ENCODE results near the gene CD7. TPM values are rescaled to one million over a fixed set of nuclear protein-coding genes. Genes with fewer than 3 reads are reported as not detected.

CD7 gene
- polyA plus RNA-seq, 1 of the 3 experiments (the other 2 are of a cell fraction): 0.07 TPM

- ChIA-PET CTCF (interaction anchor here (0.6 to 15.1 kb wide), 15 partner anchors 13 to 119 kb away, joined by 3 to 184 read pairs (median 5); partner anchors contain the start of genes CD7, CSNK1D, HEXD and OGFOD3), POLR2A (interaction anchor here (0.5 to 1.4 kb wide), 6 partner anchors 15 to 746 kb away, joined by 3 to 10 read pairs (median 3); partner anchors contain the start of gene FAAP100)
- H3K27ac ChIP-seq (ENCODE audit: low read depth in 2 of 2, low read length in 1 of 2): peak overlapping the region; percentile 77 to 84
- H3K4me2 ChIP-seq: peak overlapping the region; percentile 82
- 18% methylated on average over 29 of the region's 36 CpGs for WGBS (ENCODE audit: low lambda C conversion rate)
- H3K27me3 ChIP-seq (ENCODE audit: insufficient read depth): no peaks in the 10 kb centered on the region
- H2AFZ ChIP-seq (ENCODE audit: low read depth): peak overlapping the region; percentile 91
- peaks cover 30% of the 10 kb centered on the region for H3F3A ChIP-seq (replicated peaks; ENCODE audit: insufficient read depth)
- no peaks in the 10 kb centered on the region for H3K36me3 ChIP-seq (replicated peaks in 1 of 2; ENCODE audit: control insufficient read depth in 1 of 2, insufficient read depth in 2 of 2, low read length in 1 of 2)
- H3K4me3 ChIP-seq (ENCODE audit: low read depth in 2 of 2, low read length in 1 of 2): peak overlapping the region; percentile 40 to 52
- H3K79me2 ChIP-seq (ENCODE audit: insufficient read depth): no peaks in the 10 kb centered on the region; the same call in 1 of the 2 replicates
- TF ChIP-seq ELF1 (IDR thresholded peaks at IDR 0.05) (peak; percentile 87), RCOR1 (IDR thresholded peaks at IDR 0.05; ENCODE audit: low read length) (peak; percentile 27; the same call in 1 of the 2 replicates), MXI1 (IDR thresholded peaks at IDR 0.05; ENCODE audit: low read depth, low read length) (no peak), JUND (IDR thresholded peaks at IDR 0.05) (no peak), SMC3 (IDR thresholded peaks at IDR 0.05; ENCODE audit: low read depth, low read length) (no peak), MAX (IDR thresholded peaks at IDR 0.05; ENCODE audit: low read depth) (peak; percentile 66), NFIC (IDR thresholded peaks at IDR 0.05; ENCODE audit: borderline replicate concordance) (peak; percentile 81), EP300 (IDR thresholded peaks at IDR 0.05; ENCODE audit: borderline replicate concordance in 1 of 2, low read depth in 1 of 2, low read length in 1 of 2) (no peak; a peak in 1 of 4 replicates), GATA2 (CRISPR knock-in tag; IDR thresholded peaks at IDR 0.05) (no peak), POLR2AphosphoS5 (IDR thresholded peaks at IDR 0.05; ENCODE audit: low read depth, low read length) (peak; percentile 53), TCF12 (IDR thresholded peaks at IDR 0.05) (peak; percentile 42; the same call in 1 of the 2 replicates), GABPA (IDR thresholded peaks at IDR 0.05; ENCODE audit: low read depth) (peak; percentile 71), NRF1 (IDR thresholded peaks at IDR 0.05; ENCODE audit: low read depth, low read length) (no peak), SIN3A (IDR thresholded peaks at IDR 0.05; ENCODE audit: borderline replicate concordance, low read depth, low read length) (0 out of 2 replicates have a peak, but pooled peaks have one; percentile 23), EZH2phosphoT487 (IDR thresholded peaks at IDR 0.05; ENCODE audit: borderline replicate concordance, low read depth) (no peak), TAF1 (IDR thresholded peaks at IDR 0.05; ENCODE audit: borderline replicate concordance, low read depth, low read length) (0 out of 2 replicates have a peak, but pooled peaks have one; percentile 8), FOXJ3 (CRISPR knock-in tag; IDR thresholded peaks at IDR 0.05) (peak; percentile 53; the same call in 1 of the 2 replicates), USF2 (IDR thresholded peaks at IDR 0.05; ENCODE audit: borderline replicate concordance, low read depth, low read length) (no peak)
- TF ChIP-seq, protein P1, sequence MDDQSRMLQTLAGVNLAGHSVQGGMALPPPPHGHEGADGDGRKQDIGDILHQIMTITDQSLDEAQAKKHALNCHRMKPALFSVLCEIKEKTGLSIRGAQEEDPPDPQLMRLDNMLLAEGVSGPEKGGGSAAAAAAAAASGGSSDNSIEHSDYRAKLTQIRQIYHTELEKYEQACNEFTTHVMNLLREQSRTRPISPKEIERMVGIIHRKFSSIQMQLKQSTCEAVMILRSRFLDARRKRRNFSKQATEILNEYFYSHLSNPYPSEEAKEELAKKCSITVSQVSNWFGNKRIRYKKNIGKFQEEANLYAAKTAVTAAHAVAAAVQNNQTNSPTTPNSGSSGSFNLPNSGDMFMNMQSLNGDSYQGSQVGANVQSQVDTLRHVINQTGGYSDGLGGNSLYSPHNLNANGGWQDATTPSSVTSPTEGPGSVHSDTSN (IDR thresholded peaks at IDR 0.05): peak; percentile 13; the same call in 1 of the 2 replicates
- TF ChIP-seq, protein P2, sequence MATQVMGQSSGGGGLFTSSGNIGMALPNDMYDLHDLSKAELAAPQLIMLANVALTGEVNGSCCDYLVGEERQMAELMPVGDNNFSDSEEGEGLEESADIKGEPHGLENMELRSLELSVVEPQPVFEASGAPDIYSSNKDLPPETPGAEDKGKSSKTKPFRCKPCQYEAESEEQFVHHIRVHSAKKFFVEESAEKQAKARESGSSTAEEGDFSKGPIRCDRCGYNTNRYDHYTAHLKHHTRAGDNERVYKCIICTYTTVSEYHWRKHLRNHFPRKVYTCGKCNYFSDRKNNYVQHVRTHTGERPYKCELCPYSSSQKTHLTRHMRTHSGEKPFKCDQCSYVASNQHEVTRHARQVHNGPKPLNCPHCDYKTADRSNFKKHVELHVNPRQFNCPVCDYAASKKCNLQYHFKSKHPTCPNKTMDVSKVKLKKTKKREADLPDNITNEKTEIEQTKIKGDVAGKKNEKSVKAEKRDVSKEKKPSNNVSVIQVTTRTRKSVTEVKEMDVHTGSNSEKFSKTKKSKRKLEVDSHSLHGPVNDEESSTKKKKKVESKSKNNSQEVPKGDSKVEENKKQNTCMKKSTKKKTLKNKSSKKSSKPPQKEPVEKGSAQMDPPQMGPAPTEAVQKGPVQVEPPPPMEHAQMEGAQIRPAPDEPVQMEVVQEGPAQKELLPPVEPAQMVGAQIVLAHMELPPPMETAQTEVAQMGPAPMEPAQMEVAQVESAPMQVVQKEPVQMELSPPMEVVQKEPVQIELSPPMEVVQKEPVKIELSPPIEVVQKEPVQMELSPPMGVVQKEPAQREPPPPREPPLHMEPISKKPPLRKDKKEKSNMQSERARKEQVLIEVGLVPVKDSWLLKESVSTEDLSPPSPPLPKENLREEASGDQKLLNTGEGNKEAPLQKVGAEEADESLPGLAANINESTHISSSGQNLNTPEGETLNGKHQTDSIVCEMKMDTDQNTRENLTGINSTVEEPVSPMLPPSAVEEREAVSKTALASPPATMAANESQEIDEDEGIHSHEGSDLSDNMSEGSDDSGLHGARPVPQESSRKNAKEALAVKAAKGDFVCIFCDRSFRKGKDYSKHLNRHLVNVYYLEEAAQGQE (IDR thresholded peaks at IDR 0.05; ENCODE audit: low read depth, low read length): no peak
- TF ChIP-seq, protein P3, sequence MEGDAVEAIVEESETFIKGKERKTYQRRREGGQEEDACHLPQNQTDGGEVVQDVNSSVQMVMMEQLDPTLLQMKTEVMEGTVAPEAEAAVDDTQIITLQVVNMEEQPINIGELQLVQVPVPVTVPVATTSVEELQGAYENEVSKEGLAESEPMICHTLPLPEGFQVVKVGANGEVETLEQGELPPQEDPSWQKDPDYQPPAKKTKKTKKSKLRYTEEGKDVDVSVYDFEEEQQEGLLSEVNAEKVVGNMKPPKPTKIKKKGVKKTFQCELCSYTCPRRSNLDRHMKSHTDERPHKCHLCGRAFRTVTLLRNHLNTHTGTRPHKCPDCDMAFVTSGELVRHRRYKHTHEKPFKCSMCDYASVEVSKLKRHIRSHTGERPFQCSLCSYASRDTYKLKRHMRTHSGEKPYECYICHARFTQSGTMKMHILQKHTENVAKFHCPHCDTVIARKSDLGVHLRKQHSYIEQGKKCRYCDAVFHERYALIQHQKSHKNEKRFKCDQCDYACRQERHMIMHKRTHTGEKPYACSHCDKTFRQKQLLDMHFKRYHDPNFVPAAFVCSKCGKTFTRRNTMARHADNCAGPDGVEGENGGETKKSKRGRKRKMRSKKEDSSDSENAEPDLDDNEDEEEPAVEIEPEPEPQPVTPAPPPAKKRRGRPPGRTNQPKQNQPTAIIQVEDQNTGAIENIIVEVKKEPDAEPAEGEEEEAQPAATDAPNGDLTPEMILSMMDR (IDR thresholded peaks at IDR 0.05): peak; percentile 18; the same call in 1 of the 2 replicates
- DNase-seq: peak; percentile 90
- peak overlapping the region; percentile 67 for H3K9ac ChIP-seq
- no peaks in the 10 kb centered on the region for H3K9me2 ChIP-seq
- peaks cover 28 to 37% of the 10 kb centered on the region in 2 experiments; a peak in 3 of 4 replicates for H3K4me1 ChIP-seq (ENCODE audit: control insufficient read depth in 1 of 2, insufficient read depth in 2 of 2, low read depth in 1 of 2, low read length in 1 of 2)
- no peaks in the 10 kb centered on the region for H4K20me1 ChIP-seq (ENCODE audit: insufficient read depth)
- no peaks in the 10 kb centered on the region for H3K9me3 ChIP-seq
Measured at GRCh38 chr17:82297714-82298537, 19.5 kb downstream of the CD7 start.

Data from SK-N-SH (cell line).